ENCODE measurements around the gene RIN2. TPM values are rescaled to one million over a fixed set of nuclear protein-coding genes. Genes with fewer than 3 reads are reported as not detected.

Gene RIN2
- polyA plus RNA-seq, 2 donors = 11.8 to 14.0 TPM

- Histone ChIP-seq H3K36me3 (ENCODE audit: control insufficient read depth in 2 of 2, insufficient read depth in 2 of 2, low read length in 1 of 2) (no peaks in the 10 kb centered on the region), H3K27me3 (ENCODE audit: control insufficient read depth in 1 of 2, insufficient read depth in 2 of 2, low read length in 2 of 2) (no peaks in the 10 kb centered on the region), H3K4me1 (ENCODE audit: control insufficient read depth in 2 of 2, insufficient read depth in 2 of 2, low read length in 1 of 2) (no peaks in the 10 kb centered on the region), H3K4me3 (ENCODE audit: low read depth in 1 of 2, low read length in 2 of 2) (no peak overlapping the region), H3K9me3 (ENCODE audit: control insufficient read depth in 2 of 2, insufficient read depth in 1 of 2, low read depth in 1 of 2, low read length in 1 of 2) (no peaks in the 10 kb centered on the region), H3K27ac (ENCODE audit: low read depth in 2 of 2, low read length in 1 of 2) (no peak overlapping the region)
- WGBS, 2 donors = 78 to 82% methylated on average over 3 of the region's 3 CpGs
These were observed 39.2 kb upstream of the RIN2 start for GRCh38 chr20:19718880-19719279.

- H3K9me3 ChIP-seq (ENCODE audit: control insufficient read depth in 2 of 2, insufficient read depth in 1 of 2, low read depth in 1 of 2, low read length in 1 of 2) = no peaks in the 10 kb centered on the region
- no peak overlapping the region for H3K27ac ChIP-seq (ENCODE audit: low read depth in 2 of 2, low read length in 1 of 2)
- H3K4me3 ChIP-seq (ENCODE audit: low read depth in 1 of 2, low read length in 2 of 2) = no peak overlapping the region
- 88 to 91% methylated on average over 17 to 18 of the region's 18 CpGs for WGBS, 2 donors
- H3K36me3 ChIP-seq (ENCODE audit: control insufficient read depth in 2 of 2, insufficient read depth in 2 of 2, low read length in 1 of 2) = no peaks in the 10 kb centered on the region
- no peaks in the 10 kb centered on the region for H3K27me3 ChIP-seq (ENCODE audit: control insufficient read depth in 1 of 2, insufficient read depth in 2 of 2, low read length in 2 of 2)
- H3K4me1 ChIP-seq (ENCODE audit: control insufficient read depth in 2 of 2, insufficient read depth in 2 of 2, low read length in 1 of 2) = no peaks in the 10 kb centered on the region
These were observed 37.1 kb upstream of the RIN2 start for GRCh38 chr20:19720991-19721390.

GRCh38 chr20:19723051-19723450 lies 35.0 kb upstream of the RIN2 start:
- H3K36me3 ChIP-seq (ENCODE audit: control insufficient read depth in 2 of 2, insufficient read depth in 2 of 2, low read length in 1 of 2) = no peaks in the 10 kb centered on the region
- no peaks in the 10 kb centered on the region for H3K27me3 ChIP-seq (ENCODE audit: control insufficient read depth in 1 of 2, insufficient read depth in 2 of 2, low read length in 2 of 2)
- no peaks in the 10 kb centered on the region for H3K4me1 ChIP-seq (ENCODE audit: control insufficient read depth in 2 of 2, insufficient read depth in 2 of 2, low read length in 1 of 2)
- WGBS, 2 donors = 85 to 93% methylated on average over 4 of the region's 4 CpGs
- H3K4me3 ChIP-seq (ENCODE audit: low read depth in 1 of 2, low read length in 2 of 2) = no peak overlapping the region
- H3K9me3 ChIP-seq (ENCODE audit: control insufficient read depth in 2 of 2, insufficient read depth in 1 of 2, low read depth in 1 of 2, low read length in 1 of 2) = no peaks in the 10 kb centered on the region
- H3K27ac ChIP-seq (ENCODE audit: low read depth in 2 of 2, low read length in 1 of 2) = no peak overlapping the region

GRCh38 chr20:19723813-19724430 lies 34.1 kb upstream of the RIN2 start:
- WGBS, 2 donors = 86 to 87% methylated on average over 11 of the region's 11 CpGs
- Histone ChIP-seq H3K36me3 (ENCODE audit: control insufficient read depth in 2 of 2, insufficient read depth in 2 of 2, low read length in 1 of 2) (no peaks in the 10 kb centered on the region), H3K27me3 (ENCODE audit: control insufficient read depth in 1 of 2, insufficient read depth in 2 of 2, low read length in 2 of 2) (no peaks in the 10 kb centered on the region), H3K9me3 (ENCODE audit: control insufficient read depth in 2 of 2, insufficient read depth in 1 of 2, low read depth in 1 of 2, low read length in 1 of 2) (no peaks in the 10 kb centered on the region), H3K27ac (ENCODE audit: low read depth in 2 of 2, low read length in 1 of 2) (no peak overlapping the region), H3K4me1 (ENCODE audit: control insufficient read depth in 2 of 2, insufficient read depth in 2 of 2, low read length in 1 of 2) (no peaks in the 10 kb centered on the region), H3K4me3 (ENCODE audit: low read depth in 1 of 2, low read length in 2 of 2) (no peak overlapping the region)

GRCh38 chr20:19725373-19725772 lies 32.7 kb upstream of the RIN2 start:
- 92 to 93% methylated on average over 4 of the region's 4 CpGs for WGBS, 2 donors
- no peaks in the 10 kb centered on the region for H3K36me3 ChIP-seq (ENCODE audit: control insufficient read depth in 2 of 2, insufficient read depth in 2 of 2, low read length in 1 of 2)
- no peaks in the 10 kb centered on the region for H3K9me3 ChIP-seq (ENCODE audit: control insufficient read depth in 2 of 2, insufficient read depth in 1 of 2, low read depth in 1 of 2, low read length in 1 of 2)
- H3K4me1 ChIP-seq (ENCODE audit: control insufficient read depth in 2 of 2, insufficient read depth in 2 of 2, low read length in 1 of 2) = no peaks in the 10 kb centered on the region
- no peaks in the 10 kb centered on the region for H3K27me3 ChIP-seq (ENCODE audit: control insufficient read depth in 1 of 2, insufficient read depth in 2 of 2, low read length in 2 of 2)
- no peak overlapping the region for H3K27ac ChIP-seq (ENCODE audit: low read depth in 2 of 2, low read length in 1 of 2)
- H3K4me3 ChIP-seq (ENCODE audit: low read depth in 1 of 2, low read length in 2 of 2) = no peak overlapping the region

GRCh38 chr20:19725814-19726525 lies 32.1 kb upstream of the RIN2 start:
- 63 to 78% methylated on average over 1 of the region's 1 CpG for WGBS, 2 donors
- Histone ChIP-seq H3K27ac (ENCODE audit: low read depth in 2 of 2, low read length in 1 of 2) (no peak overlapping the region), H3K4me3 (ENCODE audit: low read depth in 1 of 2, low read length in 2 of 2) (no peak overlapping the region), H3K4me1 (ENCODE audit: control insufficient read depth in 2 of 2, insufficient read depth in 2 of 2, low read length in 1 of 2) (no peaks in the 10 kb centered on the region), H3K9me3 (ENCODE audit: control insufficient read depth in 2 of 2, insufficient read depth in 1 of 2, low read depth in 1 of 2, low read length in 1 of 2) (no peaks in the 10 kb centered on the region), H3K36me3 (ENCODE audit: control insufficient read depth in 2 of 2, insufficient read depth in 2 of 2, low read length in 1 of 2) (no peaks in the 10 kb centered on the region), H3K27me3 (ENCODE audit: control insufficient read depth in 1 of 2, insufficient read depth in 2 of 2, low read length in 2 of 2) (no peaks in the 10 kb centered on the region)

- 93 to 95% methylated on average over 10 of the region's 10 CpGs for WGBS, 2 donors
- Histone ChIP-seq H3K4me3 (ENCODE audit: low read depth in 1 of 2, low read length in 2 of 2) (no peak overlapping the region), H3K9me3 (ENCODE audit: control insufficient read depth in 2 of 2, insufficient read depth in 1 of 2, low read depth in 1 of 2, low read length in 1 of 2) (no peaks in the 10 kb centered on the region), H3K4me1 (ENCODE audit: control insufficient read depth in 2 of 2, insufficient read depth in 2 of 2, low read length in 1 of 2) (no peaks in the 10 kb centered on the region), H3K27ac (ENCODE audit: low read depth in 2 of 2, low read length in 1 of 2) (no peak overlapping the region), H3K36me3 (ENCODE audit: control insufficient read depth in 2 of 2, insufficient read depth in 2 of 2, low read length in 1 of 2) (no peaks in the 10 kb centered on the region), H3K27me3 (ENCODE audit: control insufficient read depth in 1 of 2, insufficient read depth in 2 of 2, low read length in 2 of 2) (no peaks in the 10 kb centered on the region)
These were observed 30.7 kb upstream of the RIN2 start for GRCh38 chr20:19727251-19727847.

- no peak overlapping the region for H3K4me3 ChIP-seq (ENCODE audit: low read depth in 1 of 2, low read length in 2 of 2)
- H3K27me3 ChIP-seq (ENCODE audit: control insufficient read depth in 1 of 2, insufficient read depth in 2 of 2, low read length in 2 of 2) = no peaks in the 10 kb centered on the region
- no peaks in the 10 kb centered on the region for H3K9me3 ChIP-seq (ENCODE audit: control insufficient read depth in 2 of 2, insufficient read depth in 1 of 2, low read depth in 1 of 2, low read length in 1 of 2)
- WGBS, 2 donors = 82 to 86% methylated on average over 4 of the region's 4 CpGs
- H3K27ac ChIP-seq (ENCODE audit: low read depth in 2 of 2, low read length in 1 of 2) = no peak overlapping the region
- no peaks in the 10 kb centered on the region for H3K4me1 ChIP-seq (ENCODE audit: control insufficient read depth in 2 of 2, insufficient read depth in 2 of 2, low read length in 1 of 2)
- no peaks in the 10 kb centered on the region for H3K36me3 ChIP-seq (ENCODE audit: control insufficient read depth in 2 of 2, insufficient read depth in 2 of 2, low read length in 1 of 2)
These were observed 28.4 kb upstream of the RIN2 start for GRCh38 chr20:19729672-19730071.

- Histone ChIP-seq H3K4me3 (ENCODE audit: low read depth in 1 of 2, low read length in 2 of 2) (no peak overlapping the region), H3K4me1 (ENCODE audit: control insufficient read depth in 2 of 2, insufficient read depth in 2 of 2, low read length in 1 of 2) (no peaks in the 10 kb centered on the region), H3K27ac (ENCODE audit: low read depth in 2 of 2, low read length in 1 of 2) (no peak overlapping the region), H3K27me3 (ENCODE audit: control insufficient read depth in 1 of 2, insufficient read depth in 2 of 2, low read length in 2 of 2) (no peaks in the 10 kb centered on the region), H3K9me3 (ENCODE audit: control insufficient read depth in 2 of 2, insufficient read depth in 1 of 2, low read depth in 1 of 2, low read length in 1 of 2) (no peaks in the 10 kb centered on the region), H3K36me3 (ENCODE audit: control insufficient read depth in 2 of 2, insufficient read depth in 2 of 2, low read length in 1 of 2) (no peaks in the 10 kb centered on the region)
- 68 to 73% methylated on average over 7 of the region's 7 CpGs for WGBS, 2 donors
These were observed 27.4 kb upstream of the RIN2 start for GRCh38 chr20:19730706-19731105.
